ENCODE measurements around the gene INVS.

GRCh38 chr9:100322954-100323536 is 224.0 kb downstream of the INVS start:
- TF ChIP-seq REST (IDR thresholded peaks at IDR 0.05; ENCODE audit: unreplicated experiment) (no peak), CTCF (conservative IDR thresholded peaks at IDR 0.05; ENCODE audit: low read depth in 2 of 2) (peak; percentile 61 to 94), EZH2 (IDR thresholded peaks at IDR 0.05; ENCODE audit: low read depth, unreplicated experiment) (no peak), CREB1 (CRISPR knock-in tag; IDR thresholded peaks at IDR 0.05; ENCODE audit: low read depth) (no peak), EZH2phosphoT487 (IDR thresholded peaks at IDR 0.05; ENCODE audit: unreplicated experiment) (no peak), POLR2AphosphoS5 (IDR thresholded peaks at IDR 0.05; ENCODE audit: low read depth) (no peak), ZNF331 (CRISPR knock-in tag; IDR thresholded peaks at IDR 0.05; ENCODE audit: low read depth) (no peak)

All from GM23338 (cell line).